NCI-H1694 treated with DMSO at 0.1 percent for 48 hours (cell line): ENCODE data around the gene HHIPL1.
A peak's percentile ranks its signal among the peaks of the same experiment; 100 is the strongest.

ENCODE experiments used
- DNase-seq: peaks from one replicate; lab custom pipeline; 2025; lab: John Stamatoyannopoulos, UW

HHIPL1 gene

DNA sequence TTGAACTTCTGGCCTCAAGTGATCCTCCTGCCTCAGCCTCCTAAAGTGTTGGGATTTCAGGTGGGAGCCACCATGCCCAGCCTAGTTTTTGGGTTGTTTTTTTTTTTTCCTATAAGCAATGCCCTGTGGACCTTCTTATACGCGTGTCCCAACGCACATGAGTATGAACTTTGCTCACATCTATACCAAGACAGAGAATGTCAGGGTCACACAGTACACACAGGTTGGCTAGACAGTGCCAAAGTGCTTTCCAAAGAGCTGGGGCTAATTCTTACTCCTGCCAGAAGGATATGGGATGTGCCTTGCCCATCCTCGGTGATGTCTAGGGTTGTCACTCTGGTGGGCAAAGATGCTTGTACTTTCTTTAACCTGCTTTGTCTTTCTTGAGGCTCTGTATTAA lies 33.3 kb upstream of the HHIPL1 start:
- no peak for DNase-seq

DNA sequence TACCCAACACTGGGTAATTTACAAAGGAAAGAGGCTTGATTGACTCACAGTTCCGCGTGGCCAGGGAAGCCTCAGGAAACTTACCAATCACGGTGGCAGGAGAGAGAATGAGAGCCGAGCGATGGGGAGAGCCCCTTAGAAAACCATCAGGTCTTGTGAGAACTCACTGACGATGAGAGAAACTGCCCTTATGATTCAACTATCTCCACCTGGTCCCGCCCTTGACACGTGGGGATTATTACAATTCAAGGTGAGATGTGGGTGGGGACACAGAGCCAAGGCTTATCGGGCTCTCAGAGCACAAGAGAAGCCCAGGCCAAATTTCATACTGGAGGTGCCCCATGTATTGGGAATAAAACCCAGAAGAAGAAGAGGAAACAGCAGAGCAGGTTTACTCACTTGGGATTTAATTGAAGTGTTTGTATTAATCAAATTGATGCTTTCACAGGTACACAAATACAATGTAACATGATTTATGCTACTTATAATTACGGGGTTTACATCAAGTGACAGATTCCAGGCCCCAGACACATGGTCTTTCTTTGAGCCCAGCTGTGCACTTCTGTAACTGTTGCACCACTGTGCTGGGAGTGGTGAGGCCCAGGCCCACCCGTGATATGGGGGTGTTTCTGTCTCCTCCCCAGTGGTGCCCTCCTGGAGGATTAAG lies 32.7 kb upstream of the HHIPL1 start:
- DNase-seq, result peak; percentile 51

DNA sequence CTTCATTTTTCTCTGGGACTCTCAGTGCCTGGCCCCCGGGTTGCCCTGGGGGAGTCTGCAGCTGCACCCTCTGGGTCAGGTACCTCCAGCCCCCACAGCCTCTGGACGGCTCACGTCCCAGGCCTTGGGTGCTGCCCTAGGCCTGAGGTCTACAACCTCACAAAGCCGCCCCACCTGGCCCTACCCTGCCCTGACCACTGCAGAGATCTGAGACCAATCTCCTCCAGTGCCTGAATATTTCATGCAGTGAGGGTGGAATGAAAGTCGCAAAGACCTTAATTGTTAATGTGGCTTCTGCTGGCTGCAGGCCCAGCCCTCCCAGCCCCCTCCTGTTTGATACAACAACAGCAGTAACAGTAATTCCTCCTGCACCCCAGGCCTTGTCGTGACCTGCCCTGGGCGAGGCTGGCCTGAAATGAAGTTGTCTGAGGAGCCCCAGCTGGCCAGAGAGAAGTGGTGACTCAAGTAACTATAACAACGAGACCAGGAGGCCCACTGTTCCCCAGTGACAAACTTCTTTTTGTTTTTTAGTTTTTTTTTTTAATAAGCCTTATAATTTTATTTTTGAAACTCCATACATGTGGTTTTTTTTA lies 32.1 kb upstream of the HHIPL1 start:
- peak; percentile 62 for DNase-seq

DNA sequence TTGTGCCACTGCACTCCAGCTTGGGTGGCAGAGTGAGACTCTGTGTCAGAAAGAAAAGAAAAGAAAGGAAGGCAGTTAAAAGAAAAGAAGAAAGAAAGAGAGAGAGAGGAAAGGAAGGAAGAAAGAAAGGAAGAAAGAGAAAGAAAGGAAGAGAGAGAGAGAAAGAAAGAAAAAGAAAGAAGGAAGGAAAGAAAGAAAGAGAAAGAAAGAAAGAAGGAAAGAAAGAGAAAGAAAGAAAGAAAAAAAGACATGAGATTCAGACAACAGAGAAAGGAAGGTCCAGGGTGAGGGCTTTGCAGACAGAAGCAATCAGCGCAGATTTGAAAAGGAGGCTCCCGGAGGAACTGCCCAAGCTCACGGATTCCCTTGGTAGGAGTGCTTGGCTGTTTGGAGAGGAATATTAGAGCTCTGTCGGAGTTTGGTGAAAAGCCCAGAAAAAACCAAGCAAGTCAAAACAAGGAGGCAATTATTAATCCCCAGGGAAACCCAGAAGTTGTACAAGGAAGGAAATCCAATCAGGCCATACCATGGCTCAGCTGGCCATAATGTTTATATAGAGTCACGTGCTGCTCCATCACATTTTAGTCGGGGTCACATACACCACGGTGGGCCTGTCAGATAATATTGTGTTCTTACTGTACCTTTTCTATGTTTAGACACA lies 29.3 kb upstream of the HHIPL1 start:
- no peak for DNase-seq

DNA sequence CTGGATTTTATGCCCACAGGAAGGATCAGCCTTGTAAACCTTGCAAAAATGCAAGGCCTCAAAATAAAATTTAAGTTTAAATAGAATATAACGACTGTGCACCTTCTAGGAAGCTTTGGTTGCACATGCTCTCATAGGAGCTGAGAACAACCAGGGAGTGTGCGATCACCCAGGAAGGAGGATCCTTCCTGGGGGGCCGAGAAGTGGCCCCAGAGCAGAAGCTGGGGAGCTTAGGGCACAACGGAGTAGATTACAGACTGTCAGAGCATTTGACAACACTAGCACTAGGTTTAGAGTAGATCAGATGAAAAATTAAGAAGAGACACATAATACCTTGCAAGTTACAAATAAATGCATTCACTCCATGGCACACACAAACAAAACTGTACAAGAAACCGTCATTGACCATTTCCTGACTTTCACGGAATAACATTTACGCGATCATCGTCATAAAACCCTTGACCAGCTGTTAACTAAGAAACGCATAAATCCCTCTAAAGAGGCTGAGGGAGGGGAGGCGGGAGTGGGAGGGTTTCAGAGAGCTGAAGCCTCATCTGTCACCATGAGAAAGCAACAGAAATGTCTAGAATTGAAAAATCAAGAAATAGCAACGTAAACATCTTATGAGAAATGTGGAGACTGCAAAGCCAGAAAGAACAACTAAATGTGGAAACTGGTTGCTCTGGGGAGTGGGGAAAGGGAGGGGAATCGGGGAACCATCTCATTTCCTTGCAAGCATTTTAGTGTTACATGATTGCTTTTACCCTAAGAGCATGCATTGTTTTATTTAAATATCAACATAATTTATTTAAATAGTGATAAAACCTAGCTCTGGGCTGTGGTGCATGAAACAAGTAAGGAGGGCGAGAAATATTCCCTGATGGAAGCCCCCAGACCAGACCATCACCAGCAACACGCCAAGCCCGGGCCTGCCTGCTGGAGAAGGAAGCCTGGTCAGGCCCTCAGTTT lies 27.8 kb upstream of the HHIPL1 start:
- DNase-seq, result peak; percentile 17

DNA sequence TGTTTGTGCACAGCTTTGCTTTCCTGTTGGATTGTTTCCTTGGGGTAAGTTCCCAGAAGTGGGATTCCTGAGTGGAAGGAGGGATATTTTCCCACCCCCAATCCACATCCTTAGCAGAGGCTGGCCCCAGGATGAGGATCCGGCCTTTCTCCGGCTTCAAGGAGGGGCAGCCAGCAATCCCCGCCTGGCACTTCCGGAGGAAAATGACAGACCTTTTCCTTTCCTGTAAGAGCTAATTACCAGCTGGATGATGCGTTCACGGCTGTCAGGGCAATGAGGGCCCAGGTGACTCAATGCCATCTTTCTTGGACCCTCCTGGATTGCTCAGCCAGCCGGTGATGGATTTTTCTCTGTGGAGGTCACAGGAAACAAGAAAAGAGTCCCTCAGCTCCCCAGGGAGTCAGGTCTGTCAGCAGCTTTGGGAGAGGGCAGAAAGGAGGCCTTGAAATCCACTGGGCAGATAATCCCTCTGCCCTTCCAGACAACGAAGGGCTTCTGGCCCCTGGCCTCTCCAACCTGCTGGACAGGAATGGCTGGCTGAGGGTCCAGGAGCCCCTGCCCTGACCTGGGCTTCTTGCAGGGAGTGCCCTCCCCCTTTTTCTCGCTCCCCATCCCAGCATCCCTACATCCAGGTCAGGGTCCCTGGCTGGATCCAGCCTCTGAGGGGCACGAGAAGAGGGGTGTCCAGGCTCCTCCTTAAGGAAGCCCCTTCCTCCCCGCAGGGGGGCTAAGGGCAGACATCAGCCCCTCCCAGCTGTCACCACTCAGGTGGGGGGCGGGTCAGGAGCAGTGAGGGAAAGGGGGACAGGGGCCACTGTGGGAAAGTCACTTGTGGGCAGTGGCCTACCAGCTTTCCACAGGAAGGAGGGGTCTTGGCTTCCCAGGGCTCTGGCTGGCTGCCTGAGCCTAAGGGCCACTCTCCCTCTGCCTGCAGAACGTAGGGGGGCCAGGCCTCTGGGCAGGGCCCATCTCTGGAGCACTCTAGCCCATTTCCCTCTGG lies 24.8 kb upstream of the HHIPL1 start:
- no peak for DNase-seq

DNA sequence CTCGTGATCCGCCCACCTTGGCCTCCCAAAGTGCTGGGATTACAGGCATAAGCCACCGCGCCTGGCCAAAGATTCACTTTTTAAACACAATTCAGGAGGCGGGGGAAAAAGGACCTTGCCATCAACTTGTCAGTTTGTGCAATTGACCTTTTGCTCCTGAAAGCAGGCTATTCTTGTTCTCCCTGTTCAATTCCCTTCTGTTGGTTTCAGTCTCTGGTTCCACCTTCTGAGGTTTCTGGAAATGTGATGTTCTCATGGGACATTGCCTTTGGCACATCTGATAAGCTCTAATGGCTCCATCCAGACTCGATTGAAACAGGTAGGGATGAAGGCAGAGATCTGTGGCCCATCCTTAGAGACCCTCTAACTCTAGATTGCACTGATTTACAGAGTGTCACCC lies 23.0 kb upstream of the HHIPL1 start:
- DNase-seq, result no peak

DNA sequence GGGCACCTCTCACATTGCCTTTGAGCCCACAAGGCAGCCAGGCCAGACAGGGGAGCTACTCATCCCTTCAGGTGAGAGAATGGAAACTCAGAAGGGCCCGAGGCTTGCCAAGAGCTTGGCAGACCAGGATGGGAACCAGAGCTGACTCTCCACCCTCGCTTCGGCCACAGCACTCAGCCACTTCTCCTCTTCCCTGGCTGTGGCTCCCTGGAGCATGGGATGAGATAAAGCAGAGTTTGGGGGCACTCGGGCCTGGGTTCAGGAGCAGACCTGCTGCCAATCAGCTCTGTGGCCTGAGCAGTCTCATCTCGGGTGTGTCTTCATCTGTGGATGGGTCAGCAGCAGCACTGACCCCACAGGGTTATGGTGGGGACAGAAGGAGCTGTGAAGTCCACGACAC lies 20.9 kb upstream of the HHIPL1 start:
- DNase-seq, result no peak

DNA sequence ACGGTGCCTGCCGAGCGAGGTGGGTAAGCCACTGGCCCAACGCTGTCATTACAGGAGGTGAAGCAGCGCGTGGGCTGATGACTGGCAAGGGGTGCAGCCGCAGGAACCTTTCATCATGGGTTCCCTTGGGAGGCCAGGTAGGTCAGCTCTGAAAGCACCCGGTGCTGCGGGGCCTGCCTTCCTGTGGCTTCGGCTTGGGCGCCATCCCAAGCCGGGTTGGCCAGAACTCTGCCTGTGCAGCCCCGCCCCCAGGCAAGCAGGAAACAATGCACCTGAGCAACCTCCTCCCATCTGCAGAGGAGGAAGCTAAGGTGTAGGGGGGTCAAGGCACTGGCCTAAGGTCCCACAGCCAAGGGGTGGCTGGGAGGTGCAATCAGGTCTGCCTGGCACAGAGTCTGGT lies 20.0 kb upstream of the HHIPL1 start:
- no peak for DNase-seq

DNA sequence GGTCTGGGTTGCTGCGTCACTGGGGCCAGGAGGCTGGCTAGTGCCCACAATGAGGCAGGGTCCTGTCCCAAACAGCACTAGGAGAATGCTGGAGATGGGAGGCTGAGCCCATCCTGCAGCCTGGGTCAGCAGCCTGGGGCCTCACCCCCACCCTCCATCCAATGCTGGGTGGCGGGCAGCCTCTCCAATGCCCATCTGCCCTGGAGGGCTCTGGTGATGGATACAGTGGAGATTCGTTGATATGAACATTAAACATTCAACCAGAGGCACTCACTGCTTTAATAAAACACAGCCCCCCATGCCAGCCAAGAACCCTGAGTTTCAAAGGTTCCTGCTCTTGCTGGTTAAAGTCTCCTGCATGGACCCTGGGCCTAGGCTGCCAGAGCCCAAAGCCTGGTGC lies 19.5 kb upstream of the HHIPL1 start:
- DNase-seq, result no peak

DNA sequence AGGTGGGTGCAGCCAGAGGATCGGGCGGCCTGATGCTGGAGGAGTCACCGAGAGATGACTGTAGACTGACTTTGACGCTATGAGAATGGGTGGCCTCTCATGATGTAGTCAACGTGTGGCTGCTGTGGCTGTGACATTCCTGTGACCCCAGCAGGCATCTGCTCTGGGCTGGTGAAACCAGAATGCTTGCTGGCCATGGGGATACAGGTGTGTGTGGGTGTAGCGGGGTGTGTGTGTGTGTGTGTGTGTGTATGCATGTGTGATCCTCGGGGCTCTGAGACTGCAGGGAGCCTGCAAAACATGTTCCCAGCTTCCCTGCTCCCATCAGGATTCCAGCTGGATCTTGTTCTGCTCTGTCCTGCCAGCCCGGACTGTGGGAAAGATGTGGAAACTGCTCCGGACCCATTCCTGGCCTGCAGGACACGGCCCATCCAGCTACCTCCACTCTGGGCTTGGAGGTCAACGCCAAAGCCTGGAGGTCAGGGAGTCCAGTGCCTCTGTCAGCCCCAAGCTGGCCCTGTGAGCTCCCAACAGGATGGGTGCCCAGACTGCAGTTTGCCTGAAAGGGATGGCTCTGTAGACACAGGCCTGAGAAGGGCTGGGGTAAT lies 18.8 kb upstream of the HHIPL1 start:
- no peak for DNase-seq

DNA sequence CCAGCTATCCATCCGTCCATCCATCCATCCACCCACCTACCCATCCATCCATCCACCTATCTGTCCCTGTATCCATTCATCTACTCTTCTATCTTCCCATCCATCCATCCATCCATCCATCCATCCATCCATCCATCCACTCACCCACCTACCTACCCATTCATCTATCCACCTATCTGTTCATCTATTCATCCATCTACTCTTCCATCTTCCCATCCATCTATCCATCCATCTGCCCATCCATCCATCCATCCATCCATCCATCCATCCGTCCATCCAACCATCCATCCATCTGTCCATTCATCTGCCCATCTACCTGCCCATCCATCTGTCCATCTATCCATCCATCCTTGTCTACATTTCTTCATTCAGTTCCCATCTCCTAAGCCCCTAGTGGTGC lies 17.8 kb upstream of the HHIPL1 start:
- DNase-seq, result no peak

DNA sequence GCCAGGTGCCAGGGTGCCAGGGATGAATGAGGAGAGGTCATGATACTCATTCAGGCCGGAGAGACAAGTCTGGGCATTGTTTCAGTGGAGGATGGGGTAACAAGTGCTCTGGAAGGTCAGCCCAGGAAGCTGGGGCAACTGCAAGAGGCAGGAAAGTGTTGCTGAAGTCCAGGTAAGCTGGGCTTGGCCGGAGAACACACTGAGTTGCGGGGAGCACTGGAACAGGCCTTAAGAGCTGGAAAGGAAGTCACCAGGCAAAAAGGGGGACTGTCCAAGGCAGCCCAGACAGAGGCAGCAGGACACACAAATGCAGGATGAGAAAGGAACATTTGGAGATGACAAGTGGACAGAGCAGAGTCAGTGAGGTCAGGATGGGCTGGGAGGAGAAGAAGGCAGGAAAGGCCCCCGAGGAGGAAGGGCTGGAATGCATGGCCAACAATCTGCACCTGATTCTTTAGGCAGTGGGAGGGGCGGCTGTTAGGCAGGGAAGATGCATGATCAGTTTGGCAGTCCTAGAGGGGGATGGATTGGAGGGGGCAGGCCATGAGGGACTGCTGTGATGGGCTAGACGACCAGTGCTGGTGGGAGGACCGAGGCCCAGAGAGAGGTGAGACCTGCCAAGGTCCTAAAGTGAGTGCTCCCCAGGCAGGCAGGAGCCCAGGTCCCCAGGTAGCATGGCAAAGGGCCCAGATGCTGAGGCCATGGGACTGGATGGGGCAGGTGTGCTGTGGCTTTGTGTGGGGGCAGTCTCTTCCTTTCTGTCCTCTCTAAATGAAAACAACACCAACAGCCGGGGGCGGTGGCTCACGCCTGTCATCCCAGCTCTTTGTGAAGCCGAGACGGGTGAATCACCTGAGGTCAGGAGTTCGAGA lies 17.2 kb upstream of the HHIPL1 start:
- no peak for DNase-seq

DNA sequence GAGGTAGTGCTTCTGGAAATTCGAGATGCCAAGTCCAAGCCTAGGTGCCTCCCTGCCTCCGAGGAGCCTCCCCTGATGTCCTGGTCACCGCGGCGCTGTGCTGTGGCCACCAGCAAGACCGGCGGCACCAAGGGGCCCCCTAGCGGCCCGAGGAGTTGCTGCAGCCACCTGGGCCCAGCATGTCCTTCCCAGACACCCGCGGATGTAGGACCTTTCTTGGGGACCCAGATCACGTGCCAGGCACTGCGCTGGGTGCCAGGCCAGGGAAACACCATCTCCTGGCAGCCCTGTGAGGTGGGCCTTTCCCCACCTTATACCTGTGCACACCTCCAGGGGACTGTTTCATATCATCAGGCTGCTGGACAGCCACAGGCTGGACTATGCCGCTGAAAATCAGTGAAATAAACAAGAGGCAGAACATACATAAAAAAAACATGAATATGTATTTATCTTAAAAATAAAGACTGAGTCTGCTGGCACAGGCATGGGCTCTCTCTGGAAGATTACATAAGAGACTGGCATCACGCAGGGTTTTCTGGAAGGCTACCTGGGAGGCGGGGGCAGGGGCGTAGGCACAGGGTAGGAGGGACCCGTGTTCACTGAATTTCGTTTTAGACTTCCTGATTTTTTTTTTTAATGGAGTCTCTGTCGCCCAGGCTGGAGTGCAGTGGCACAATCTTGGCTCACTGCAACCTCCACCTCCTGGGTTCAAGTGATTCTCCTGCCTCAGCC lies 15.9 kb upstream of the HHIPL1 start:
- peak; percentile 74 for DNase-seq

DNA sequence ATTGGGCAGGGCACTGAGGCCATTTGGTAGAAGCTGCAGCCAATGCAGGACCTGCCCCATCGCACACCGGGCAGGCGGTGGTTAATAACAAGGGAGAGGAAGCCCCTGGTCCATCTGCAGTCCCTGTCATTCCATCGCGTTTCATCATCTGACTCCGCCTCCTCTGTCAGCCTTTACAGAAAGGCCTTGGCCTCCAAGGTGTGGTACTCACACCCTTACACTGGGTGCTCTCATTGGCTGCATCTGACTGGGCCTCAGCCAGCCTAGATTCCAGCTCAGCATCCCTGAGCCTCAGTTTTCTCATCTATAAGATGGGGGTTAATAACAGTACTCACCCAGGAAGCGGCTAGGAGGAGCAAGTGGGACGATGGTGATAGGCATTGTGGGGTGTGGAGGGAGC lies 14.7 kb upstream of the HHIPL1 start:
- no peak for DNase-seq

DNA sequence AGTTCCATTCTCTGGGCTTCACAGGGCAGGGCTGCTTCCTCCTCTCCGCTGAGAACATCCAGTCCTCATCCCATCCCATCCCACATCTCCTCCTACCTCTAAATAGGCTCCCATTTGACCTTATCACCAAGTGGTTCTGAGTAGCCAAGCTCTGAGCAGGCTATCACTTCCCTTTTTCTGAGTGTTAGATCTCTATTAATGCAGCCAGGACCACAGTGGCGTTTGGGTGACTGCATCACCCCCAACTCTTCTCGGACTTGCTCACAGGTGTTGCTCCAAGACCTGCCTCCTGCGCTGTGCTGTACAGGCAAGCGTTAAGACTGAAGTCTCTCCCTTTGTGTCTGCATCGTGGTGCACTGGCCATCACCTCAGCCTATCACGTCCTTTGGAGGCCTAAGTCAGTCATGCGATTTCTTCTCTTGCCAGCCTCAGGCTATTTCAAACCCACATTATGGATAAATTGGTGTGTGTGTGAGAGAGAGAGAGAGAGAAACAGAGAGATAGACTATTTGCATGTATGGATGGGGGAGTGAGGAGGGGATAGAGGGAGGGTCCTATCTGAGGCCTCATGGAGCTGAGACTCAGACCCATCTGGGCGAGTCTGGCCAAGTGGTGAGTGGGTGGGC lies 12.4 kb upstream of the HHIPL1 start:
- DNase-seq, result no peak

DNA sequence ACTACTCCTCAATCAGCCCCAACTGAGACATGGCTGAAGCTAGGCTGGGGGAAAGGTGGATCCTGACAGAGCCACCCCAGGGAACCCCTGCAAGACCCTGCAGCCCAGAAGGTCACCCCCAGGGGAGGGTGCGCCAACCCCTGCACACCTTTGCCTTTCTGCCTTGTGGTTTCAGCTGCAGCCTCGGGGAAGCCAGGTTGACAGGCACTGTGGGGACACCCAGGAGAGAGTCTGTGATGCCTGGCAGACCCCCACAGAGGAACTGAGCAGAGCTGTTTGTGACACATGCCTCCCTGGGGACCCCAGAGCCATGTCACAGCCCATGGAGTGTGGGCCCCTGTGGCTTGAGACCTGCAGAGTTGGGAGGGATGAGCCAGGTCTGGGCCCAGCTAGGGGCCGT lies 11.8 kb upstream of the HHIPL1 start:
- DNase-seq, result no peak

DNA sequence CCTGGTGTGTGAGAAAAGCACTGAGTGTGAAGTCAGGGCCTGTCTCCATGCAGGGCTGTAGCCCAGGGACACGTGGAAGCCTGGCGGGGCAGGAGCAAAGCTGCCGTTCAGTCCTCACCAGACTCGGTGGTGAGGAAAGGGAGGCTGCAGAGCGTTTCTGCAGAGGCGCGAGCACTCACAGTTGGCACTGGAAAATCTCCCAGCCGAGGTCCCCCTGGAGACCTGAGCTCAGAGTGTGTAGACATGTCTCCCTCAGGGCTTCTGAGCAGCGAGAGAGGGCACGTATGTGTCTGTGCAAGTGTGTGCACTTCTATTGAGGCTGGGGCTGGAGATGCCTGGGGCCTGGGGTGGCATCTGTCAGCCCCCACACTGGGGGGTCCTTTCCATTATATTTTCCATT lies 11.0 kb upstream of the HHIPL1 start:
- no peak for DNase-seq

DNA sequence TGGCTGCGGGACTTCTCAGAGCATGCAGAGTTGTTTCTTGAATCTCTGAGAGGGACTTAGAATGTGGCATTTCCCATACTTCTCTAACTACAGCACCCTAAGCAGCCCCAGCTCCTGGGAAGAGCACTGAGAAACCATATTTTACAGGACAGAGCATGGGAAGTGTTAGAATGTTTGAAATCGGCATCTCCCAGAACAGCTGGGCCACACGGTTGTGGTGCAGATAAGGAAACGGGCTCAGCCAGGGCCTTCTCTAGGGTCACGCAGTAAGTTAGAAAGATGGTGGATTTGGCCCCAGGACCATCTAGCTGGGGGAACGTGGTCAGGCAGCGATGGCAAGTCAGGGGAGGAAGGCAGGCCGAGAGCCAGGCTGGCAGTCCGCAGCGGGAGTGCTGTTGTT lies 10.5 kb upstream of the HHIPL1 start:
- no peak for DNase-seq
